ENCODE measurements around the gene GNAZ. TPM values are rescaled to one million over a fixed set of nuclear protein-coding genes. Genes with fewer than 3 reads are reported as not detected.

GNAZ gene
- total RNA-seq, 4 donors from 2014 or later = 0.64 to 9.9 (median 2.6) TPM

GRCh38 chr22:23122992-23123803 is 52.9 kb downstream of the GNAZ start:
- H3K27me3 ChIP-seq = no peaks in the 10 kb centered on the region
- no peak for DNase-seq
- H3K36me3 ChIP-seq = no peaks in the 10 kb centered on the region
- no peaks in the 10 kb centered on the region for H3K9me3 ChIP-seq
- intact Hi-C loops (cut with DNase I) = loop anchor here (5.0 kb wide), 1 partner anchor 161 kb away; no protein-coding TSS in a partner anchor
- H3K4me1 ChIP-seq = peaks cover 0 to 2% (median 0%) of the 10 kb centered on the region in 3 donors
- TF ChIP-seq POLR2A (IDR thresholded peaks at IDR 0.05) = no peak
- TF ChIP-seq, protein P1, sequence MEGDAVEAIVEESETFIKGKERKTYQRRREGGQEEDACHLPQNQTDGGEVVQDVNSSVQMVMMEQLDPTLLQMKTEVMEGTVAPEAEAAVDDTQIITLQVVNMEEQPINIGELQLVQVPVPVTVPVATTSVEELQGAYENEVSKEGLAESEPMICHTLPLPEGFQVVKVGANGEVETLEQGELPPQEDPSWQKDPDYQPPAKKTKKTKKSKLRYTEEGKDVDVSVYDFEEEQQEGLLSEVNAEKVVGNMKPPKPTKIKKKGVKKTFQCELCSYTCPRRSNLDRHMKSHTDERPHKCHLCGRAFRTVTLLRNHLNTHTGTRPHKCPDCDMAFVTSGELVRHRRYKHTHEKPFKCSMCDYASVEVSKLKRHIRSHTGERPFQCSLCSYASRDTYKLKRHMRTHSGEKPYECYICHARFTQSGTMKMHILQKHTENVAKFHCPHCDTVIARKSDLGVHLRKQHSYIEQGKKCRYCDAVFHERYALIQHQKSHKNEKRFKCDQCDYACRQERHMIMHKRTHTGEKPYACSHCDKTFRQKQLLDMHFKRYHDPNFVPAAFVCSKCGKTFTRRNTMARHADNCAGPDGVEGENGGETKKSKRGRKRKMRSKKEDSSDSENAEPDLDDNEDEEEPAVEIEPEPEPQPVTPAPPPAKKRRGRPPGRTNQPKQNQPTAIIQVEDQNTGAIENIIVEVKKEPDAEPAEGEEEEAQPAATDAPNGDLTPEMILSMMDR (IDR thresholded peaks at IDR 0.05) = no peak
- no peak overlapping the region for H3K27ac ChIP-seq
- WGBS, 2 donors = 94 to 95% methylated on average over 18 to 26 of the region's 26 CpGs
- no peak overlapping the region for H3K4me3 ChIP-seq

GRCh38 chr22:23123804-23124254 is 53.5 kb downstream of the GNAZ start:
- no peak overlapping the region for H3K4me3 ChIP-seq
- no peaks in the 10 kb centered on the region for H3K9me3 ChIP-seq
- TF ChIP-seq POLR2A (IDR thresholded peaks at IDR 0.05) = no peak
- TF ChIP-seq, protein P1 (IDR thresholded peaks at IDR 0.05) = no peak
- no peak for DNase-seq
- no peaks in the 10 kb centered on the region for H3K27me3 ChIP-seq
- 71 to 80% methylated on average over 5 of the region's 9 CpGs for WGBS, 2 donors
- intact Hi-C loops (cut with DNase I) = loop anchor here (5.0 kb wide), 1 partner anchor 162 kb away; no protein-coding TSS in a partner anchor
- H3K27ac ChIP-seq = no peak overlapping the region
- H3K36me3 ChIP-seq = no peaks in the 10 kb centered on the region
- H3K4me1 ChIP-seq = peaks cover 0 to 7% (median 0%) of the 10 kb centered on the region in 3 donors

- Histone ChIP-seq H3K27me3 (no peaks in the 10 kb centered on the region), H3K27ac (no peak overlapping the region), H3K4me1 (peaks cover 0 to 7% (median 0%) of the 10 kb centered on the region in 3 donors), H3K36me3 (no peaks in the 10 kb centered on the region), H3K9me3 (no peaks in the 10 kb centered on the region), H3K4me3 (no peak overlapping the region)
- DNase-seq = no peak
- intact Hi-C loops (cut with DNase I) = loop anchor here (5.0 kb wide), 1 partner anchor 163 kb away; no protein-coding TSS in a partner anchor
- 69 to 83% methylated on average over 16 of the region's 19 CpGs for WGBS, 2 donors
- TF ChIP-seq, protein P1 (IDR thresholded peaks at IDR 0.05) = no peak
- TF ChIP-seq POLR2A (IDR thresholded peaks at IDR 0.05) = no peak
Observed at GRCh38 chr22:23124611-23125511, 54.5 kb downstream of the GNAZ start.

- WGBS, 2 donors = 91% methylated on average over 10 to 18 of the region's 18 CpGs
- H3K27me3 ChIP-seq = no peaks in the 10 kb centered on the region
- H3K27ac ChIP-seq = no peak overlapping the region
- no peaks in the 10 kb centered on the region for H3K9me3 ChIP-seq
- no peak for DNase-seq
- intact Hi-C loops (cut with DNase I) = no loop called here
- no peaks in the 10 kb centered on the region for H3K36me3 ChIP-seq
- no peak overlapping the region for H3K4me3 ChIP-seq
- TF ChIP-seq POLR2A (IDR thresholded peaks at IDR 0.05) = no peak
- TF ChIP-seq, protein P1 (IDR thresholded peaks at IDR 0.05) = no peak
- H3K4me1 ChIP-seq = peaks cover 0 to 7% (median 0%) of the 10 kb centered on the region in 3 donors
Observed at GRCh38 chr22:23125512-23126103, 55.3 kb downstream of the GNAZ start.

Measured in esophagus squamous epithelium (tissue), 5 donors.